ENCODE data around the gene HOXD13. TPM values are rescaled to one million over a fixed set of nuclear protein-coding genes. Genes with fewer than 3 reads are reported as not detected.
A peak's percentile ranks its signal among the peaks of the same experiment; 100 is the strongest.

Gene HOXD13
- total and polyA plus RNA-seq, 2 donors (not counting 1 experiment from before 2014, with no cell fraction given): not detected

- no peaks in the 10 kb centered on the region for H3K9me3 ChIP-seq (ENCODE audit: control insufficient read depth, insufficient read depth, low read depth, low read length)
- no peak overlapping the region for H3K27ac ChIP-seq (ENCODE audit: insufficient read depth, low read length)
- H3K4me1 ChIP-seq (ENCODE audit: control insufficient read depth, extremely low read depth, insufficient read depth, low read length): no peaks in the 10 kb centered on the region
- H2AFZ ChIP-seq (ENCODE audit: low read length): no peak overlapping the region
- H3K36me3 ChIP-seq (ENCODE audit: control insufficient read depth, insufficient read depth, low read length): no peaks in the 10 kb centered on the region
- peaks cover 90% of the 10 kb centered on the region for H3K27me3 ChIP-seq (ENCODE audit: control insufficient read depth, insufficient read depth, low read length)
- H3K4me2 ChIP-seq (ENCODE audit: extremely low read depth, insufficient read depth, low read length): no peak overlapping the region
- no peaks in the 10 kb centered on the region for H3K79me2 ChIP-seq (ENCODE audit: control insufficient read depth, insufficient read depth, low read length)
- no peaks in the 10 kb centered on the region for H4K20me1 ChIP-seq (ENCODE audit: control insufficient read depth, extremely low read depth, insufficient read depth, low read length)
- no peak overlapping the region for H3K9ac ChIP-seq (ENCODE audit: insufficient read depth, low read length)
- no peak overlapping the region for H3K4me3 ChIP-seq (replicated peaks in 1 of 4; ENCODE audit: control extremely low read depth in 1 of 4, insufficient read depth in 1 of 4, low read depth in 3 of 4, low read length in 4 of 4)
- DNase-seq (ENCODE audit: low read depth in 2 of 2): no peak
- no peak for TF ChIP-seq CTCF (conservative IDR thresholded peaks at IDR 0.05 in 1 of 2, IDR thresholded peaks at IDR 0.05 in 1 of 2; ENCODE audit: low read depth in 1 of 2, low read length in 2 of 2)
- peak; percentile 83 for TF ChIP-seq EZH2 (IDR thresholded peaks at IDR 0.05; ENCODE audit: low read length, missing control alignments)
Observed at GRCh38 chr2:176098366-176099158, 6.0 kb downstream of the HOXD13 start.

- no peaks in the 10 kb centered on the region for H3K79me2 ChIP-seq (ENCODE audit: control insufficient read depth, insufficient read depth, low read length)
- no peaks in the 10 kb centered on the region for H4K20me1 ChIP-seq (ENCODE audit: control insufficient read depth, extremely low read depth, insufficient read depth, low read length)
- no peak overlapping the region for H3K4me3 ChIP-seq (replicated peaks in 1 of 4; ENCODE audit: control extremely low read depth in 1 of 4, insufficient read depth in 1 of 4, low read depth in 3 of 4, low read length in 4 of 4)
- no peak for DNase-seq (ENCODE audit: low read depth in 2 of 2)
- H3K27me3 ChIP-seq (ENCODE audit: control insufficient read depth, insufficient read depth, low read length): peaks cover 90% of the 10 kb centered on the region
- TF ChIP-seq CTCF (conservative IDR thresholded peaks at IDR 0.05 in 1 of 2, IDR thresholded peaks at IDR 0.05 in 1 of 2; ENCODE audit: low read depth in 1 of 2, low read length in 2 of 2) (no peak), EZH2 (IDR thresholded peaks at IDR 0.05; ENCODE audit: low read length, missing control alignments) (no peak)
- no peak overlapping the region for H3K4me2 ChIP-seq (ENCODE audit: extremely low read depth, insufficient read depth, low read length)
- H3K27ac ChIP-seq (ENCODE audit: insufficient read depth, low read length): no peak overlapping the region
- no peak overlapping the region for H3K9ac ChIP-seq (ENCODE audit: insufficient read depth, low read length)
- no peaks in the 10 kb centered on the region for H3K4me1 ChIP-seq (ENCODE audit: control insufficient read depth, extremely low read depth, insufficient read depth, low read length)
- no peaks in the 10 kb centered on the region for H3K36me3 ChIP-seq (ENCODE audit: control insufficient read depth, insufficient read depth, low read length)
- H2AFZ ChIP-seq (ENCODE audit: low read length): no peak overlapping the region
- no peaks in the 10 kb centered on the region for H3K9me3 ChIP-seq (ENCODE audit: control insufficient read depth, insufficient read depth, low read depth, low read length)
Observed at GRCh38 chr2:176099159-176099727, 6.7 kb downstream of the HOXD13 start.

- Histone ChIP-seq H3K36me3 (ENCODE audit: control insufficient read depth, insufficient read depth, low read length) (no peaks in the 10 kb centered on the region), H3K9ac (ENCODE audit: insufficient read depth, low read length) (no peak within 1 kb of the TSS), H3K27me3 (ENCODE audit: control insufficient read depth, insufficient read depth, low read length) (peaks cover 90% of the 10 kb centered on the region), H3K79me2 (ENCODE audit: control insufficient read depth, insufficient read depth, low read length) (no peaks in the 10 kb centered on the region), H2AFZ (ENCODE audit: low read length) (no peak within 1 kb of the TSS), H4K20me1 (ENCODE audit: control insufficient read depth, extremely low read depth, insufficient read depth, low read length) (no peaks in the 10 kb centered on the region), H3K4me2 (ENCODE audit: extremely low read depth, insufficient read depth, low read length) (no peak within 1 kb of the TSS), H3K4me1 (ENCODE audit: control insufficient read depth, extremely low read depth, insufficient read depth, low read length) (no peaks in the 10 kb centered on the region), H3K9me3 (ENCODE audit: control insufficient read depth, insufficient read depth, low read depth, low read length) (no peaks in the 10 kb centered on the region), H3K4me3 (replicated peaks in 1 of 4; ENCODE audit: control extremely low read depth in 1 of 4, insufficient read depth in 1 of 4, low read depth in 3 of 4, low read length in 4 of 4) (no peak within 1 kb of the TSS), H3K27ac (ENCODE audit: insufficient read depth, low read length) (no peak within 1 kb of the TSS)
- no peak for TF ChIP-seq CTCF (conservative IDR thresholded peaks at IDR 0.05 in 1 of 2, IDR thresholded peaks at IDR 0.05 in 1 of 2; ENCODE audit: low read depth in 1 of 2, low read length in 2 of 2)
- TF ChIP-seq EZH2 (IDR thresholded peaks at IDR 0.05; ENCODE audit: low read length, missing control alignments): peak; percentile 62
- no peak for DNase-seq (ENCODE audit: low read depth in 2 of 2)
Observed at GRCh38 chr2:176099728-176100546, 7.4 kb downstream of the HOXD13 start, which contains the start of gene HOXD12. Gene HOXD12, plus strand, starts transcription at chr2:176099795. Its CDS starts 7 bp downstream, at chr2:176099802.

Measured in fibroblast of lung (primary cell).